Neural progenitor cell (in vitro differentiated cells): ENCODE results near the gene ABHD16B. TPM values are rescaled to one million over a fixed set of nuclear protein-coding genes. Genes with fewer than 3 reads are reported as not detected.

Experiments
- DNase-seq: peaks from one replicate; pipeline ENCODE4 v3.0.0-alpha.2; 2016; ENCODE audit warnings: low spot score
- H2AFZ ChIP-seq: fragments of 200-600 bp; sonication (generic); replicated peaks from 2 replicates; pipeline ENCODE4 v1.6.1; 2016; ENCODE audit warnings: antibody characterized with exemption
- H3F3A ChIP-seq: fragments of 200-600 bp; sonication (generic); 2 replicates; pipeline ENCODE4 v1.6.1; 2016; ENCODE audit warnings: antibody characterized with exemption, low read depth
- H3K27ac ChIP-seq: fragments of 200-600 bp; sonication (generic); 2 replicates; pipeline ENCODE4 v1.5.1; 2016; ENCODE audit warnings: mild to moderate bottlenecking
- H3K27me3 ChIP-seq: fragments of 200-600 bp; sonication (generic); 2 replicates; pipeline ENCODE4 v1.6.1; 2016; ENCODE audit warnings: mild to moderate bottlenecking, moderate library complexity
- H3K36me3 ChIP-seq: fragments of 200-600 bp; sonication (generic); 2 replicates; pipeline ENCODE4 v1.5.1; 2016
- H3K4me1 ChIP-seq: fragments of 200-600 bp; sonication (generic); 2 replicates; pipeline ENCODE4 v1.6.1; 2016; ENCODE audit warnings: mixed run types
- H3K4me2 ChIP-seq: fragments of 200-600 bp; sonication (generic); 2 replicates; pipeline ENCODE4 v1.6.1; 2016
- H3K4me3 ChIP-seq: fragments of 200-600 bp; sonication (generic); 2 replicates; pipeline ENCODE4 v1.5.1; 2016
- H3K79me2 ChIP-seq: fragments of 200-600 bp; sonication (generic); 2 replicates; pipeline ENCODE4 v1.6.1; 2016; ENCODE audit warnings: low read depth
- H3K9ac ChIP-seq: fragments of 200-600 bp; sonication (generic); 2 replicates; pipeline ENCODE4 v1.6.1; 2016
- H3K9me3 ChIP-seq: fragments of 200-600 bp; sonication (generic); 2 replicates; pipeline ENCODE4 v1.5.1; 2016; ENCODE audit warnings: low read depth
- H4K20me1 ChIP-seq: fragments of 200-600 bp; sonication (generic); 2 replicates; pipeline ENCODE4 v1.6.1; 2016; ENCODE audit warnings: low read depth
- H3K27ac Mint-ChIP-seq: 3 replicates; pipeline ENCODE4 v1.8.0; 2021; ENCODE audit warnings: mixed read lengths
- H3K27me3 Mint-ChIP-seq: 2 replicates; pipeline ENCODE4 v1.8.0; 2022; ENCODE audit warnings: low read depth, mild to moderate bottlenecking, inconsistent platforms, moderate library complexity, mixed read lengths; ENCODE audit not compliant: insufficient read depth
- H3K36me3 Mint-ChIP-seq: 3 replicates; pipeline ENCODE4 v1.8.0; 2021; ENCODE audit warnings: mixed read lengths
- H3K4me1 Mint-ChIP-seq: 3 replicates; pipeline ENCODE4 v1.8.0; 2021; ENCODE audit warnings: mixed read lengths
- H3K4me3 Mint-ChIP-seq: 3 replicates; pipeline ENCODE4 v1.8.0; 2021; ENCODE audit warnings: mild to moderate bottlenecking, moderate library complexity, mixed read lengths
- H3K9me3 Mint-ChIP-seq: 3 replicates; pipeline ENCODE4 v1.8.0; 2020; ENCODE audit warnings: mixed read lengths
- EZH2 ChIP-seq: fragments of 200-600 bp; sonication (generic); IDR thresholded peaks from 2 replicates; pipeline ENCODE4 v1.6.1; 2017; ENCODE audit warnings: antibody characterized with exemption, mild to moderate bottlenecking, moderate library complexity
- EZH2phosphoT487 ChIP-seq: fragments of 200-600 bp; sonication (generic); IDR thresholded peaks from 2 replicates; pipeline ENCODE4 v1.6.1; 2017; ENCODE audit warnings: antibody characterized with exemption
- total RNA-seq: library from RNA; depleted of rRNA; stranded (reverse); fragments of >200 nt; gene quantifications from 2 replicates; pipeline ENCODE4 v1.2.3, GENCODE V29; 2015; ENCODE audit warnings: low replicate concordance
- TF ChIP-seq, protein P1 (sequence below): fragments of 200-600 bp; sonication (generic); IDR thresholded peaks from 2 replicates; pipeline ENCODE4 v1.5.1; 2017; ENCODE audit warnings: antibody characterized with exemption, mild to moderate bottlenecking

Gene ABHD16B
- total RNA-seq, 1 donor from 2014 or later = not detected

- TF ChIP-seq, protein P1, sequence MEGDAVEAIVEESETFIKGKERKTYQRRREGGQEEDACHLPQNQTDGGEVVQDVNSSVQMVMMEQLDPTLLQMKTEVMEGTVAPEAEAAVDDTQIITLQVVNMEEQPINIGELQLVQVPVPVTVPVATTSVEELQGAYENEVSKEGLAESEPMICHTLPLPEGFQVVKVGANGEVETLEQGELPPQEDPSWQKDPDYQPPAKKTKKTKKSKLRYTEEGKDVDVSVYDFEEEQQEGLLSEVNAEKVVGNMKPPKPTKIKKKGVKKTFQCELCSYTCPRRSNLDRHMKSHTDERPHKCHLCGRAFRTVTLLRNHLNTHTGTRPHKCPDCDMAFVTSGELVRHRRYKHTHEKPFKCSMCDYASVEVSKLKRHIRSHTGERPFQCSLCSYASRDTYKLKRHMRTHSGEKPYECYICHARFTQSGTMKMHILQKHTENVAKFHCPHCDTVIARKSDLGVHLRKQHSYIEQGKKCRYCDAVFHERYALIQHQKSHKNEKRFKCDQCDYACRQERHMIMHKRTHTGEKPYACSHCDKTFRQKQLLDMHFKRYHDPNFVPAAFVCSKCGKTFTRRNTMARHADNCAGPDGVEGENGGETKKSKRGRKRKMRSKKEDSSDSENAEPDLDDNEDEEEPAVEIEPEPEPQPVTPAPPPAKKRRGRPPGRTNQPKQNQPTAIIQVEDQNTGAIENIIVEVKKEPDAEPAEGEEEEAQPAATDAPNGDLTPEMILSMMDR = no peak
- TF ChIP-seq EZH2 = no peak
- no peak for TF ChIP-seq EZH2phosphoT487
- no peak overlapping the region for H3K4me3 Mint-ChIP-seq
Measured at GRCh38 chr20:63831646-63831992, 29.7 kb upstream of the ABHD16B start.

GRCh38 chr20:63831993-63832686, 29.2 kb upstream of the ABHD16B start:
- no peaks in the 10 kb centered on the region for H3K36me3 ChIP-seq
- no peak overlapping the region for H3K27ac ChIP-seq
- peaks cover 51% of the 10 kb centered on the region for H3K27me3 ChIP-seq
- H3K4me1 ChIP-seq = peaks cover 32% of the 10 kb centered on the region
- H3K27ac Mint-ChIP-seq = no peak overlapping the region
- TF ChIP-seq, protein P1 = no peak
- peak; percentile 97 for TF ChIP-seq EZH2
- peak; percentile 95 for TF ChIP-seq EZH2phosphoT487
- H3K4me1 Mint-ChIP-seq = peaks cover 35% of the 10 kb centered on the region
- H3K9me3 Mint-ChIP-seq = no peaks in the 10 kb centered on the region
- peak overlapping the region; percentile 80 for H3K4me3 Mint-ChIP-seq
- peak overlapping the region; percentile 89 for H3K4me2 ChIP-seq
- peaks cover 22% of the 10 kb centered on the region for H3K27me3 Mint-ChIP-seq
- no peaks in the 10 kb centered on the region for H3K9me3 ChIP-seq
- H4K20me1 ChIP-seq = peaks cover 26% of the 10 kb centered on the region
- peak overlapping the region; percentile 62 for H3K4me3 ChIP-seq
- H3K79me2 ChIP-seq = peaks cover 11% of the 10 kb centered on the region
- H2AFZ ChIP-seq = peak overlapping the region; percentile 65
- no peak overlapping the region for H3K9ac ChIP-seq
- peaks cover 43% of the 10 kb centered on the region for H3F3A ChIP-seq
- peaks cover 2% of the 10 kb centered on the region for H3K36me3 Mint-ChIP-seq
- DNase-seq = peak; percentile 83

More at GRCh38 chr20:63831646-63831992, 29.7 kb upstream of the ABHD16B start:
- no peak for DNase-seq
- Mint-ChIP-seq H3K36me3 (peaks cover 2% of the 10 kb centered on the region), H3K27me3 (peaks cover 22% of the 10 kb centered on the region), H3K4me1 (peaks cover 35% of the 10 kb centered on the region), H3K27ac (no peak overlapping the region), H3K9me3 (no peaks in the 10 kb centered on the region)
- H3K27ac ChIP-seq = no peak overlapping the region
- peaks cover 43% of the 10 kb centered on the region for H3F3A ChIP-seq
- no peaks in the 10 kb centered on the region for H3K9me3 ChIP-seq
- peaks cover 11% of the 10 kb centered on the region for H3K79me2 ChIP-seq
- peak overlapping the region; percentile 89 for H3K4me2 ChIP-seq
- H3K9ac ChIP-seq = no peak overlapping the region
- peaks cover 32% of the 10 kb centered on the region for H3K4me1 ChIP-seq
- H3K4me3 ChIP-seq = peak overlapping the region; percentile 62
- peak overlapping the region; percentile 65 for H2AFZ ChIP-seq
- H4K20me1 ChIP-seq = peaks cover 30% of the 10 kb centered on the region
- peaks cover 51% of the 10 kb centered on the region for H3K27me3 ChIP-seq
- no peaks in the 10 kb centered on the region for H3K36me3 ChIP-seq

DNA sequence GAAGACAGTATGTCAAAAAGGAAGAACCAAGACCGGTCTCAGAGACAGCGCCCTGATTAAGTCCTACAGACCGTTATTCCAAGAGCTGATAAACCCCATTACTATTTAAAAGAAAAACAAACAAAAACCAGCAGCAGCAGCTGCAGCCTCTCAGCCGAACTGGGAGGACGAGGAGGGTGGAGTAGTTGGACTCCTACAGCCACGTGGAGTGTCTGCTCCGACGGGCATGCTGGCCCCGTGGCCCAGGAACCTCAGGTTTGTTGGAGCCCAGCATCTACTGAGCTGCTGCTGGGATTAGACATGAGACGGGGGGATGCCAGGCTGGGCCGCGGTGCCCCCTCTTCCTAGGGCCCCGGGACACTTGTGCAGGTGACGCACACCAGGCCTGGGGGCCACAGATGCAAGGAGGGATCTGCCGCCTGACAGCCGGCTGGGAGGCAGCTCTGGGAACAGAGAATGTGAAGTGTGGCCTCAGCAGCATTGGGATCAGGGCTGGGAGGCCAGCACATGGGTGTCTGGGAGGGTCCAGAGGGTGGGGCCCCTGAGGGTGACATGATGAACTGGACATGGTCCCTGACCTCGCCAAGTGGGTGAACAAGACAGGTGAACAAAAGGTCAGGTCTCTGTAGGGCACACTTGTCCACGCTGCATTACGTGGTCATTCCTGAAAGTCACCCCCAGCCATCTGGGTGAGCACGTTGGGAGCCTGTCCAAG, 27.4 kb upstream of the ABHD16B start:
- H3K4me3 Mint-ChIP-seq = peak overlapping the region; percentile 48
- no peaks in the 10 kb centered on the region for H3K9me3 ChIP-seq
- peak overlapping the region; percentile 43 for H3K4me2 ChIP-seq
- no peaks in the 10 kb centered on the region for H3K36me3 Mint-ChIP-seq
- H3K27me3 Mint-ChIP-seq = peaks cover 22% of the 10 kb centered on the region
- peaks cover 47% of the 10 kb centered on the region for H3K27me3 ChIP-seq
- H3K4me1 ChIP-seq = peaks cover 26% of the 10 kb centered on the region
- H3K36me3 ChIP-seq = no peaks in the 10 kb centered on the region
- no peaks in the 10 kb centered on the region for H3K79me2 ChIP-seq
- peak overlapping the region; percentile 15 for H3K27ac Mint-ChIP-seq
- no peak overlapping the region for H2AFZ ChIP-seq
- H3K9ac ChIP-seq = no peak overlapping the region
- no peak for DNase-seq
- H3K4me1 Mint-ChIP-seq = peaks cover 31% of the 10 kb centered on the region
- TF ChIP-seq EZH2 (no peak), EZH2phosphoT487 (no peak)
- TF ChIP-seq, protein P1 = no peak
- H3K4me3 ChIP-seq = no peak overlapping the region
- peaks cover 34% of the 10 kb centered on the region for H3F3A ChIP-seq
- H3K9me3 Mint-ChIP-seq = no peaks in the 10 kb centered on the region
- no peak overlapping the region for H3K27ac ChIP-seq
- H4K20me1 ChIP-seq = peaks cover 12% of the 10 kb centered on the region
